Measurements from ENCODE around the gene SSBP4.
"Not testable (repeated sequence)": the region's sequence is repeated elsewhere in the genome, so short reads cannot be mapped to it uniquely, and the experiment has no call there.

SSBP4 gene

GRCh38 chr19:18419195-18419698, at the start of gene SSBP4:
TSS of gene SSBP4 (plus strand) at chr19:18419398. CDS start at chr19:18419649, 251 bp downstream.
- DNase-seq (ENCODE audit: low read depth in 2 of 2) = peak in 1 of 2 donors; percentile 63

DNA sequence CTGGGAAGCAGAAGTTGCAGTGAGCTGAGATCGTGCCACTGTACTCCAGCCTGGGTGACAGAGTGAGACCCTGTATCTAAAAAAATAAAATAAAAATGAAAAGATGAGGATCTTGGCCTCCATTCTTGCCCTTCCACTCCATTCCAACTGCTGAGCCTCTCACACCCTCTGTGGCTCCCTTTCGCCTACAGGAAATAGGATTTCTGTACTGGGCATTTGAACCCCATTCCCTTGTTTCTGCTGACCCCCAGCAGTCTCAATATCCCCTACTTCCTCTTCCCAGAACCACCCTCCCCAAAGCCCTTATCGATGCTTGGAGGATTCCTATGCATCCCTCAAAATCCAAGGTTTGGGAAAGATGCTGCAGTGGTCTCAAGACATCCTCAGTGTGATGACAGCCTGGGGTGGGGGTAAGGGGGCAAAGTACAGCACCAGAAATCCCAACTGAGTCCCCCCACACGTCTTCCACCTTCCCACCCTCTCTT, 45.7 kb upstream of the SSBP4 start:
- DNase-seq (ENCODE audit: low read depth in 2 of 2) = no peak

GRCh38 chr19:18373892-18374629, 45.1 kb upstream of the SSBP4 start:
- peak; percentile 46 to 70 for DNase-seq (ENCODE audit: low read depth in 2 of 2)

GRCh38 chr19:18377026-18377425, 42.2 kb upstream of the SSBP4 start:
- DNase-seq (ENCODE audit: low read depth in 2 of 2) = no peak

GRCh38 chr19:18379803-18380747, 39.1 kb upstream of the SSBP4 start:
- DNase-seq (ENCODE audit: low read depth in 2 of 2) = no peak

GRCh38 chr19:18380843-18381242, 38.4 kb upstream of the SSBP4 start:
- DNase-seq (ENCODE audit: low read depth in 2 of 2) = no peak

DNA sequence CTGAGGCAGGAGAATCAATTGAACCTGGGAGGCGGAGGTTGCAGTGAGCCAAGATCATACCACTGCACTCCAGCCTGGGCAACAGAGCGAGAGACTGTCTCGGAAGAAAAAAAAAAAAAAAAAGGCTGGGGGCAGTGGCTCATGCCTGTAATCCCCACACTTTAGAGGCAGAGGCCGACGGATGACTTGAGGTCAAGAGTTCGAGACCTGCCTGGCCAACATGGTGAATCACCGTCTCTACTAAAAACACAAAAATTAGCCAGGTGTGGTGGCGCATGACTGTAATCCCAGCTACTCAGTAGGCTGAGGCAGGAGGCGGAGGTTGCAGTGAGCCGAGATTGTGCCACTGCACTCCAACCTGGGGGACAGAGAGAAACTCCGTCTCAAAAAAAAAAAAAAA, 35.6 kb upstream of the SSBP4 start:
- not testable (repeated sequence) for DNase-seq (ENCODE audit: low read depth in 2 of 2)

GRCh38 chr19:18384775-18385174, 34.4 kb upstream of the SSBP4 start:
- DNase-seq (ENCODE audit: low read depth in 2 of 2) = no peak

- DNase-seq (ENCODE audit: low read depth in 2 of 2) = no peak
Observed at GRCh38 chr19:18385359-18385674, 33.9 kb upstream of the SSBP4 start.

GRCh38 chr19:18385675-18386542, 33.3 kb upstream of the SSBP4 start, which contains the start of gene GDF15:
TSS of gene GDF15 (plus strand) at chr19:18386158. CDS start at chr19:18386190, 32 bp downstream.
- no peak for DNase-seq (ENCODE audit: low read depth in 2 of 2)

- no peak for DNase-seq (ENCODE audit: low read depth in 2 of 2)
Observed at GRCh38 chr19:18386543-18387271, 32.5 kb upstream of the SSBP4 start.

DNA sequence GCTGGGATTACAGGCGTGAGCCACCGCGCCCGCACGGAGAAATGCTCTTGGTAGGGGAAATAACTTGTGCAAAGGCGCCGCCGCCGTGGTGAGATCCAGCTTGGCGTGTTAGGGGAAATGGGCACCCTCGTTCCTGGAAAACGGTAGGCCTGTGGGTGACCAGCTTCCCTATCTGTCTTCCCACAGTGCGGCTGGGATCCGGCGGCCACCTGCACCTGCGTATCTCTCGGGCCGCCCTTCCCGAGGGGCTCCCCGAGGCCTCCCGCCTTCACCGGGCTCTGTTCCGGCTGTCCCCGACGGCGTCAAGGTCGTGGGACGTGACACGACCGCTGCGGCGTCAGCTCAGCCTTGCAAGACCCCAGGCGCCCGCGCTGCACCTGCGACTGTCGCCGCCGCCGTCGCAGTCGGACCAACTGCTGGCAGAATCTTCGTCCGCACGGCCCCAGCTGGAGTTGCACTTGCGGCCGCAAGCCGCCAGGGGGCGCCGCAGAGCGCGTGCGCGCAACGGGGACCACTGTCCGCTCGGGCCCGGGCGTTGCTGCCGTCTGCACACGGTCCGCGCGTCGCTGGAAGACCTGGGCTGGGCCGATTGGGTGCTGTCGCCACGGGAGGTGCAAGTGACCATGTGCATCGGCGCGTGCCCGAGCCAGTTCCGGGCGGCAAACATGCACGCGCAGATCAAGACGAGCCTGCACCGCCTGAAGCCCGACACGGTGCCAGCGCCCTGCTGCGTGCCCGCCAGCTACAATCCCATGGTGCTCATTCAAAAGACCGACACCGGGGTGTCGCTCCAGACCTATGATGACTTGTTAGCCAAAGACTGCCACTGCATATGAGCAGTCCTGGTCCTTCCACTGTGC, 30.9 kb upstream of the SSBP4 start:
- peak; percentile 34 to 67 for DNase-seq (ENCODE audit: low read depth in 2 of 2)

DNA sequence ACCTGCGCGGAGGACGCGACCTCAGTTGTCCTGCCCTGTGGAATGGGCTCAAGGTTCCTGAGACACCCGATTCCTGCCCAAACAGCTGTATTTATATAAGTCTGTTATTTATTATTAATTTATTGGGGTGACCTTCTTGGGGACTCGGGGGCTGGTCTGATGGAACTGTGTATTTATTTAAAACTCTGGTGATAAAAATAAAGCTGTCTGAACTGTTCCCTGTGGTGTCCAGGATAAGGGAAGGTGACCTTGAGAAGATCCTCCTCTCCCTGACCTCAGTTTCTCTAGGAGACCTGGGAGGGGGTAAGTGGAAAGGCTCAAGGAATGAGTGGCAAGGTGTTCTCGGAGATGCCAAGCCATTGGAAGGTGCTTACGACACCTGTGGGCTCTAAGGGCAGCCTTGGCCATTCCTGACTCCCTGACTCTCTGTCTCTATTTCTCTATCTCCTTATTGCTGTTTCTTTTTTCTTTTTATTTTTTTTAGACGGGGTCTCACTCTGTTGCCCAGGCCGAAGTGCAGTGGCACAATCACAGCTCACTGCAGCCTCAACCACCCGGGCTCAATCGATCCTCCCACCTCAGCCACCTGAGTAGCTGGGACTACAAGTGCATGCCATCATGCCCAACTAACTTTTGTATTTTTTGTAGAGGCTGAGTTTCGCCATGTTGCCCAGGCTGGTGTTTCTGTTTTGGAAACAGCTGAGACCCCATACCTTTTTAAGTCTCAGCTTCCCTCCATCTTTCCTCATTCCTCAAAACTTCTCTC, 30.1 kb upstream of the SSBP4 start:
- DNase-seq (ENCODE audit: low read depth in 2 of 2) = no peak

DNA sequence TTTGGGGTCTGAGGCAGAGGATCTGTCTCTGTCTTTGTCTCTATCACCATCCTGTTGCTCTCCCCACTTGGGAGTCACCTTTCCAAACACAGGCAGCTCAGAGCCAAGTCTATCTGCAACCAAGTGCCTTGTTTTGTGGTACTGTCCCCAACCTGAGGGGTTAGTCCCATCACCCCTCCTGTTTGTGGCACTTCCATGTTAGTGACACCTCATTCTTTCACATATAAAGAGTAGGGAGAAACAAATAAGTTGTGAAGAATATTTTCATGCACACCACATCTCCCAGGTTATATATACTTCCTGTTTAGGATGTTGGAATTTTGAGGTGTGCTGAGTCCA, 29.5 kb upstream of the SSBP4 start:
- DNase-seq (ENCODE audit: low read depth in 2 of 2) = no peak

GRCh38 chr19:18390065-18390907, 28.9 kb upstream of the SSBP4 start:
- DNase-seq (ENCODE audit: low read depth in 2 of 2) = no peak

- no peak for DNase-seq (ENCODE audit: low read depth in 2 of 2)
Observed at GRCh38 chr19:18391509-18392075, 27.6 kb upstream of the SSBP4 start.

- no peak for DNase-seq (ENCODE audit: low read depth in 2 of 2)
Observed at GRCh38 chr19:18392417-18392816, 26.8 kb upstream of the SSBP4 start.

- no peak for DNase-seq (ENCODE audit: low read depth in 2 of 2)
Observed at GRCh38 chr19:18392926-18393325, 26.3 kb upstream of the SSBP4 start.
